ENCODE results near the gene TMEM121.

TMEM121 gene

DNA sequence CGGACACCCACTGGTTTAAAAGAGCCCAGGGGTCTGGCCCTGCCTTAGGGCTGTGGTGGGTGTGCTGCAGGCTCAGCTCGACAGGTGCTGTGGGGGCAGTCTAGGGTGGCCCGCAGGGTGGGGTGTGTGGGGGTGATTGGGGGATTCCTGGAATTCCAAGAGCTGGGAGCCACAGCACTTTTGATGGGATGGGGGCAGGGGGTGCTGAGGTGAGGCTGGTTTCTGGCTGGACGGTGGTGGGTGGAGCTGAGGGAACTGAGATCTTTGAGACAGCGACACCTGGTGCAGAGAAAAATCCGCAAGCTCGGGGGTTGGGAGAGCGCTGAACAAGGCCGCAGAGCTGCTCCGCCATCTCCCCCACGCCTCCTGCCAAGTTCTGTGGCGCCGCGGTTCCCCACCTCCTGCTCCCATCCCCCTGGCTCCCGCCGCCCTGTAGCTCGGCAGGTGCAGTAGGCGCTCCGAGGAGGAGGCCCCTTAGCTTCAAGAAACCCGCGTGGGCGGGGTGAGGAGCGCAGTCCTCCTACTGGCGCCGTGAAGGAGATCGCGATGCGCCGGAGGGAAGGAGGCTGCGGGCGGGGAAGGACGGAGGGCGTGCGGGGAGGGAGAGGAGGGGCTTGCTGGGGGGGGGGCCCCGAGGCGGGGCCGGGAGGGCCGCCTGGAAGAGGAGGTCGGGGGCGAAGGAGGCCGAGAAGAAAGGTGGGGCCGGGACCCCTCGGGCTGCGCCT is 36.7 kb upstream of the TMEM121 start:
- Mint-ChIP-seq H3K9me3 (no peaks in the 10 kb centered on the region), H3K4me1 (peaks cover 18% of the 10 kb centered on the region), H3K4me3 (peak overlapping the region; percentile 79), H3K36me3 (ENCODE audit: low read depth) (no peaks in the 10 kb centered on the region), H3K27ac (peak overlapping the region; percentile 64), H3K27me3 (ENCODE audit: low read depth, poor library complexity) (peaks cover 41% of the 10 kb centered on the region)
- peak; percentile 83 for DNase-seq
- TF ChIP-seq, protein P1, sequence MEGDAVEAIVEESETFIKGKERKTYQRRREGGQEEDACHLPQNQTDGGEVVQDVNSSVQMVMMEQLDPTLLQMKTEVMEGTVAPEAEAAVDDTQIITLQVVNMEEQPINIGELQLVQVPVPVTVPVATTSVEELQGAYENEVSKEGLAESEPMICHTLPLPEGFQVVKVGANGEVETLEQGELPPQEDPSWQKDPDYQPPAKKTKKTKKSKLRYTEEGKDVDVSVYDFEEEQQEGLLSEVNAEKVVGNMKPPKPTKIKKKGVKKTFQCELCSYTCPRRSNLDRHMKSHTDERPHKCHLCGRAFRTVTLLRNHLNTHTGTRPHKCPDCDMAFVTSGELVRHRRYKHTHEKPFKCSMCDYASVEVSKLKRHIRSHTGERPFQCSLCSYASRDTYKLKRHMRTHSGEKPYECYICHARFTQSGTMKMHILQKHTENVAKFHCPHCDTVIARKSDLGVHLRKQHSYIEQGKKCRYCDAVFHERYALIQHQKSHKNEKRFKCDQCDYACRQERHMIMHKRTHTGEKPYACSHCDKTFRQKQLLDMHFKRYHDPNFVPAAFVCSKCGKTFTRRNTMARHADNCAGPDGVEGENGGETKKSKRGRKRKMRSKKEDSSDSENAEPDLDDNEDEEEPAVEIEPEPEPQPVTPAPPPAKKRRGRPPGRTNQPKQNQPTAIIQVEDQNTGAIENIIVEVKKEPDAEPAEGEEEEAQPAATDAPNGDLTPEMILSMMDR (IDR thresholded peaks at IDR 0.05), result peak; percentile 40

DNA sequence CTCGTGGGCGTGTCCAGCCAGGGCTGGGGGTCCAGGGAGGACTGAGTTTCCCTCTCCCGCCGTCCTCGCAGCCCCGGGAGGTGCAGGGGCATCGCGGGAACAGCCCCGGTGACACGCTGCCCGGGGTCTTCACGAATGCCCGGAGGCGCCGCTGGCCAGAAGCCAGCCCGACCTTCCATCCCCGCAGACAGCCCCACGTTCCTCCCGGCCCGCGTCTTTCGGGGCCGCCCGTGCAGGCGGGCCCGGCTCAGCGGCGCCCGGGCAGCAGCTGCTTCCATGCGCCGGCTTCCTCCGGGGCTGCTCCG is 36.2 kb upstream of the TMEM121 start:
- H3K27ac Mint-ChIP-seq, result no peak overlapping the region
- peak overlapping the region; percentile 79 for H3K4me3 Mint-ChIP-seq
- H3K9me3 Mint-ChIP-seq, result no peaks in the 10 kb centered on the region

DNA sequence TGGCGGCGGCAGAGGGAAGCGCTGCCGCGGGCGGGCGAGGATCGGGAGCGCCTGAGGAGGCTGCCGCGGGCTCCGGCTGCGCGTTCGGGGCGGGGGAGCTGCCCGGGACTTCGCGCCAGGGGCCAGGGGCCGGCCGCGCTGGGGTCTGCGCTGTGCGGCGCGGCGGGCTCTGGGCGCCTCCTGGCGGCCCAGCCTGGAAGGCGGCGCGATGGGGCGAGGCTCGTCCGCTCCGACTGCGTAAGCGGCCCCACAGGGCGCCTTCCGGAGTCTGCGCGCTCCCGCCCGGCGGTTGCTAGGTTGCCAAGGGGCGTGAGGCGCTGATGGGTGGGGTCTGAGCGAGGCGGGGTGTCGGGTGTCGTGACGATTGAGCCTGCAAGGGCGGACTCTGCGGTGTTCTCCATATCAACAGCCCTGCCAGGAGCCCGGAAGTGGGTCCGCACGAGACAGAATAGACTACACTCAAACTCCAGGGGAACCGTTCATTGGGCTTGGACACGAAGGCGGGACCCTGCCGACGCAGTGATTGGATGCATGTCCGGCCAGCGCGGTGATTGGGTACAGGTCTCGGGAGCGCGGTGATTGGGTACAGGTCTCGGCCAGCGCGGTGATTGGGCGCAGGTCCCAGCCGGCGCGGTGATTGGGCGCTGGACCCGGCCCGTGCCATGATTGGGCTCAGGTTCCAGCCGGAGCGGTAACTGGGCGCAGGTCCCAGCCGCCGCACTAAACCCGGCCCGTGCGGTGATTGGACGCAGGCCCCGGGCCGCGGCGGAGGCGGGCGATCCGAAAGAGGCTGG is 35.6 kb upstream of the TMEM121 start, which contains the start of gene TEDC1:
Gene TEDC1, plus strand, starts transcription at position 675 of the 794 bp plus-strand sequence. CDS start 130 bp downstream, outside the sequence.
- peak; percentile 97 for DNase-seq
- H3K36me3 Mint-ChIP-seq (ENCODE audit: low read depth), result no peaks in the 10 kb centered on the region
- H3K4me1 Mint-ChIP-seq, result peaks cover 15% of the 10 kb centered on the region
- H3K4me3 Mint-ChIP-seq, result peak within 1 kb of the TSS; percentile 88
- H3K27ac Mint-ChIP-seq, result peak within 1 kb of the TSS; percentile 75
- no peaks in the 10 kb centered on the region for H3K9me3 Mint-ChIP-seq
- TF ChIP-seq, protein P1 (IDR thresholded peaks at IDR 0.05), result peak; percentile 44
- H3K27me3 Mint-ChIP-seq (ENCODE audit: low read depth, poor library complexity), result peaks cover 31% of the 10 kb centered on the region

More for the DNA sequence above, 36.2 kb upstream of the TMEM121 start:
- Mint-ChIP-seq H3K27me3 (ENCODE audit: low read depth, poor library complexity) (peaks cover 36% of the 10 kb centered on the region), H3K36me3 (ENCODE audit: low read depth) (no peaks in the 10 kb centered on the region), H3K4me1 (peaks cover 17% of the 10 kb centered on the region)
- DNase-seq, result no peak
- TF ChIP-seq, protein P1 (IDR thresholded peaks at IDR 0.05), result no peak

DNA sequence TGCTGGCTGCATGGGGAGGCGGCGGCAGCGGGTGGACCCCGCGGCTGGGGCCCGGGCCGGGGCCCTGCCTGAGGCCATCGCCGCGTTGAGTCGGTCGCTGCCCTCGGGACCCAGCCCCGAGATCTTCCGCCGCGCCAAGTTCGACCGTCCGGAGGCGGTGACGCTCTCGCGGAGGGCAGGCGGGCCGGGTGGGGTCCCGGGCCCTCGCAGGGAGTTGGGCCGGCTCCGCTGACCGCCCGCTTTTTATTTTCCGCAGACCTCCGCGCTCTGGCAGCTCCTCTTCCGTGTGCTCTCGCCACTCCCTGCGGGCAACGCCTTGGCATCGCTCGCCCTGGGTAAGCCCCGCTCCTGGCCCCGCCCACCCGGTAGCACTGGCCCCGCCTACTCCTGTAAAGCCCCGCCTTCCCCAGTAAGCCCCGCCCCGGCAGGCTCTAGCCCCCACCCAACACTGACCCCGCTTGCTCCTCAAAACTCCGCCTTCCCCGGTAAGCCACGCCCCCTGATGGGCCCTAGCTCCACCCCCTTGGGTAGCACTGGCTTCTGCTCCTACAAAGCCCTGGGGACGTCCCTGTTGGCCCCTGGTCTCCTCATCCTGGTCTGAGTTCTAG is 34.9 kb upstream of the TMEM121 start:
- H3K4me1 Mint-ChIP-seq, result peaks cover 12% of the 10 kb centered on the region
- H3K27me3 Mint-ChIP-seq (ENCODE audit: low read depth, poor library complexity), result peaks cover 24% of the 10 kb centered on the region
- DNase-seq, result peak; percentile 90
- H3K27ac Mint-ChIP-seq, result peak overlapping the region; percentile 74
- H3K9me3 Mint-ChIP-seq, result no peaks in the 10 kb centered on the region
- TF ChIP-seq, protein P1 (IDR thresholded peaks at IDR 0.05), result no peak
- H3K4me3 Mint-ChIP-seq, result peak overlapping the region; percentile 88
- no peaks in the 10 kb centered on the region for H3K36me3 Mint-ChIP-seq (ENCODE audit: low read depth)

DNA sequence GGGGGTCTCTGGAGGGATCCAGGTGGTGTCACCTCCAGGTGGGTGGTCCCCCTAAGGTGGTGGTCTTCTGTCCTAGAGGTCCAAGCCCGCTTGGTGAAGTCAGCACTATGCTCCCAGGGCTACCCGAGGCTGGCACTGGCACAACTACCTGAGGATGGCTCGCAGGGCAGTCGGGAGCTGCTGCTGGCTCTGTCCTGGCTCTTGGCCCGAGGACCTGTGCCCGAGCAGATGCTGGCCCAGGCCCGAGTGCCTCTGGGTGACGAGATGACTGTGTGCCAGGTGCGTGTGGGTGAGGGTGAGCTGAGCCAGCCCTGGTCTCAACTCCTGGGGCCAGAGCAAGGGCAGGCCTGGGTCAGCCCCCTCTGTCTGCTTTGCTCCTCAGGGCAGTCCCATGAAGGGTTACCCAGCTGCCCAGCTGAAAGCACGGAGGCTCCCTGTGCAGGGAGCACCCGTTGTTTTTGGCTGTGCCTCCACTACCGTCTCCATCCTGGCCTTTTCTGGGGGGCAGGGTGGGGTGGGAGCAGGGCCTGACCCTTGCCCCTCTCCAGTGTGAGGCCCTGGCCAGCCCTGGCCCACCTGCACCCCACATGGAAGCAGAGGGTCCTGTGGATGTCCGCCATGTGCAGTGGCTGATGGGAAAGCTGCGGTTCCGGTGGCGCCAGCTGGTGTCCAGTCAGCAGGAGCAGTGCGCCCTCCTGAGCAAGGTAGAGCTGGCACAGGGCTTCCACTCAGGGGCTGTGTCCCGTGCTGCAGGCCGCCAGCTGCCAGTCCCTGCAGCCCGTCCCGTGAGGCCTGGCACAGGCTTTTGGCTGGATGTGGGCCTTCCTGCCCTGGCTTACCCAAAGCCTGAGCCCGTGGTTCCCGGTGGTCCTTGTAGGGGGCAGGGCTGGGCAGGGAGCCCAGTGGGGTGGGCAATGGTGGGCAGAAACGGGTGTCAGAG is 34.1 kb upstream of the TMEM121 start:
- Mint-ChIP-seq H3K9me3 (no peaks in the 10 kb centered on the region), H3K27me3 (ENCODE audit: low read depth, poor library complexity) (peaks cover 18% of the 10 kb centered on the region), H3K36me3 (ENCODE audit: low read depth) (no peaks in the 10 kb centered on the region), H3K4me3 (peak overlapping the region; percentile 88), H3K4me1 (peaks cover 12% of the 10 kb centered on the region), H3K27ac (no peak overlapping the region)
- TF ChIP-seq, protein P1 (IDR thresholded peaks at IDR 0.05), result no peak
- peak; percentile 10 for DNase-seq

Data from nephron progenitor cell (in vitro differentiated cells).